ENCODE measurements around the gene KRT31.

Gene KRT31

DNA sequence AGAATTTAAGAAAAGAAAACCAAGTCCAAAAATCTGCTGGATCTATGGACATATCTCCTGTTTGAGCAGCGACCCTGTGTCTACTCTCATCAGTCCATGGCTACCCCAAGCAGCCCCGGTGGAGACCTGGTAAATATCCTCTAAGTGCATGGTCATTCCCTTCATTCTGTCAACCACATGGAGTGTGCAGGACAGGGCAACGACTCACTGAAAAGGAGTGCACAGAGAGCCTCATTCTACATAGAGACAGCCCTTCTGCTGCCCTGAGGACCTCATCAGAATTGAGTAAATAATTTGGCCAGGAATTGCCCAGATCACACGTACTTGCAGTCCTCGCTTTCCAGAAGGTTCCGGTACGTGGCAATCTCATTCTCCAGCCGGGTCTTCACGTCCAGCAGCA is 40.4 kb upstream of the KRT31 start:
- no peaks in the 10 kb centered on the region for H3K4me1 ChIP-seq (ENCODE audit: control insufficient read depth, insufficient read depth, low read length)
- no peak overlapping the region for H3K4me3 ChIP-seq (ENCODE audit: low read depth, low read length)
- no peak overlapping the region for H3K27ac ChIP-seq (ENCODE audit: extremely low read depth, low read depth, low read length)
- no peaks in the 10 kb centered on the region for H3K36me3 ChIP-seq (ENCODE audit: control insufficient read depth in 2 of 2, insufficient read depth in 1 of 2, low read length in 2 of 2)
- ChIA-PET POLR2A (no interaction called here), CTCF (interaction anchor here (1.2 to 1.3 kb wide), 2 partner anchors 20 to 228 kb away, joined by 3 to 5 read pairs; no protein-coding TSS in a partner anchor)
- no peaks in the 10 kb centered on the region for H3K9me3 ChIP-seq (ENCODE audit: control insufficient read depth, insufficient read depth, low read depth, low read length)
- TF ChIP-seq YY2 (tag by site-specific recombination; IDR thresholded peaks at IDR 0.05) (no peak), ZBTB7A (tag by site-specific recombination; IDR thresholded peaks at IDR 0.05; ENCODE audit: low read depth) (no peak), ZNF830 (tag by site-specific recombination; IDR thresholded peaks at IDR 0.05; ENCODE audit: low read depth) (no peak), ZNF169 (tag by site-specific recombination; IDR thresholded peaks at IDR 0.05) (no peak), ZNF2 (tag by site-specific recombination; IDR thresholded peaks at IDR 0.05) (no peak), KLF9 (tag by site-specific recombination; IDR thresholded peaks at IDR 0.05; ENCODE audit: low read depth) (no peak), ZNF624 (tag by site-specific recombination; IDR thresholded peaks at IDR 0.05) (no peak), HOXA7 (CRISPR knock-in tag; IDR thresholded peaks at IDR 0.05; ENCODE audit: borderline replicate concordance) (no peak), OVOL3 (tag by site-specific recombination; IDR thresholded peaks at IDR 0.05) (no peak)
- TF ChIP-seq, protein P1, sequence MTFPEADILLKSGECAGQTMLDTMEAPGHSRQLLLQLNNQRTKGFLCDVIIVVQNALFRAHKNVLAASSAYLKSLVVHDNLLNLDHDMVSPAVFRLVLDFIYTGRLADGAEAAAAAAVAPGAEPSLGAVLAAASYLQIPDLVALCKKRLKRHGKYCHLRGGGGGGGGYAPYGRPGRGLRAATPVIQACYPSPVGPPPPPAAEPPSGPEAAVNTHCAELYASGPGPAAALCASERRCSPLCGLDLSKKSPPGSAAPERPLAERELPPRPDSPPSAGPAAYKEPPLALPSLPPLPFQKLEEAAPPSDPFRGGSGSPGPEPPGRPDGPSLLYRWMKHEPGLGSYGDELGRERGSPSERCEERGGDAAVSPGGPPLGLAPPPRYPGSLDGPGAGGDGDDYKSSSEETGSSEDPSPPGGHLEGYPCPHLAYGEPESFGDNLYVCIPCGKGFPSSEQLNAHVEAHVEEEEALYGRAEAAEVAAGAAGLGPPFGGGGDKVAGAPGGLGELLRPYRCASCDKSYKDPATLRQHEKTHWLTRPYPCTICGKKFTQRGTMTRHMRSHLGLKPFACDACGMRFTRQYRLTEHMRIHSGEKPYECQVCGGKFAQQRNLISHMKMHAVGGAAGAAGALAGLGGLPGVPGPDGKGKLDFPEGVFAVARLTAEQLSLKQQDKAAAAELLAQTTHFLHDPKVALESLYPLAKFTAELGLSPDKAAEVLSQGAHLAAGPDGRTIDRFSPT (tag by site-specific recombination; IDR thresholded peaks at IDR 0.05) = no peak
- TF ChIP-seq, protein P2, sequence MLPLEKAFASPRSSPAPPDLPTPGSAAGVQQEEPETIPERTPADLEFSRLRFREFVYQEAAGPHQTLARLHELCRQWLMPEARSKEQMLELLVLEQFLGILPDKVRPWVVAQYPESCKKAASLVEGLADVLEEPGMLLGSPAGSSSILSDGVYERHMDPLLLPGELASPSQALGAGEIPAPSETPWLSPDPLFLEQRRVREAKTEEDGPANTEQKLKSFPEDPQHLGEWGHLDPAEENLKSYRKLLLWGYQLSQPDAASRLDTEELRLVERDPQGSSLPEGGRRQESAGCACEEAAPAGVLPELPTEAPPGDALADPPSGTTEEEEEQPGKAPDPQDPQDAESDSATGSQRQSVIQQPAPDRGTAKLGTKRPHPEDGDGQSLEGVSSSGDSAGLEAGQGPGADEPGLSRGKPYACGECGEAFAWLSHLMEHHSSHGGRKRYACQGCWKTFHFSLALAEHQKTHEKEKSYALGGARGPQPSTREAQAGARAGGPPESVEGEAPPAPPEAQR (tag by site-specific recombination; IDR thresholded peaks at IDR 0.05) = no peak
- TF ChIP-seq, protein P3, sequence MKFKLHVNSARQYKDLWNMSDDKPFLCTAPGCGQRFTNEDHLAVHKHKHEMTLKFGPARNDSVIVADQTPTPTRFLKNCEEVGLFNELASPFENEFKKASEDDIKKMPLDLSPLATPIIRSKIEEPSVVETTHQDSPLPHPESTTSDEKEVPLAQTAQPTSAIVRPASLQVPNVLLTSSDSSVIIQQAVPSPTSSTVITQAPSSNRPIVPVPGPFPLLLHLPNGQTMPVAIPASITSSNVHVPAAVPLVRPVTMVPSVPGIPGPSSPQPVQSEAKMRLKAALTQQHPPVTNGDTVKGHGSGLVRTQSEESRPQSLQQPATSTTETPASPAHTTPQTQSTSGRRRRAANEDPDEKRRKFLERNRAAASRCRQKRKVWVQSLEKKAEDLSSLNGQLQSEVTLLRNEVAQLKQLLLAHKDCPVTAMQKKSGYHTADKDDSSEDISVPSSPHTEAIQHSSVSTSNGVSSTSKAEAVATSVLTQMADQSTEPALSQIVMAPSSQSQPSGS (tag by site-specific recombination; IDR thresholded peaks at IDR 0.05; ENCODE audit: low read depth) = no peak

DNA sequence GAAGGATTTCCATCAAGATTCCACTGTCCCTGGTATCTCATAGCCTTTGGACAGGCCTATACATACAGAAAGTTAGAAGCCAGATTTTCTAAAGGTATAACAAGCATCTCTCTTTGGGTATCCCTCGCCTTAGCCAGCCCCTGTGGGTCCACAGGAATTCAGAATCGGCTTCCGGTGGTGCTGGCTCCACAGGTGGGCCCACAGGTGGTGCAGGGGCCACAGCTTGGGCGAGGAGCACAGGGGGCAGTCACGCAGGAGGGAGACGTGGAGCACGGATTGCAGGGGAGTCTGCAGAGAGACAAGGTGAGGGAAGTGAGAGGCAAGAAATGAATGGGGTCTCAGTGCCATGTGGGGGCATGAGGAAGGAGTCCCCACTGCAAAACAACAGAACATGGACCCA is 39.8 kb upstream of the KRT31 start:
- H3K4me1 ChIP-seq (ENCODE audit: control insufficient read depth, insufficient read depth, low read length) = no peaks in the 10 kb centered on the region
- CTCF ChIA-PET = interaction anchor here (1.7 kb wide), 1 partner anchor 225 kb away, joined by 5 read pairs; no protein-coding TSS in a partner anchor
- no peak overlapping the region for H3K4me3 ChIP-seq (ENCODE audit: low read depth, low read length)
- POLR2A ChIA-PET = no interaction called here
- H3K36me3 ChIP-seq (ENCODE audit: control insufficient read depth in 2 of 2, insufficient read depth in 1 of 2, low read length in 2 of 2) = no peaks in the 10 kb centered on the region
- peak; percentile 73 for TF ChIP-seq SCRT2 (tag by site-specific recombination; IDR thresholded peaks at IDR 0.05)
- TF ChIP-seq ZNF837 (tag by site-specific recombination; IDR thresholded peaks at IDR 0.05) = no peak
- TF ChIP-seq SCRT1 (tag by site-specific recombination; IDR thresholded peaks at IDR 0.05; ENCODE audit: borderline replicate concordance) = peak; percentile 56; the same call in 1 of the 2 replicates
- H3K27ac ChIP-seq (ENCODE audit: extremely low read depth, low read depth, low read length) = no peak overlapping the region
- H3K9me3 ChIP-seq (ENCODE audit: control insufficient read depth, insufficient read depth, low read depth, low read length) = no peaks in the 10 kb centered on the region

DNA sequence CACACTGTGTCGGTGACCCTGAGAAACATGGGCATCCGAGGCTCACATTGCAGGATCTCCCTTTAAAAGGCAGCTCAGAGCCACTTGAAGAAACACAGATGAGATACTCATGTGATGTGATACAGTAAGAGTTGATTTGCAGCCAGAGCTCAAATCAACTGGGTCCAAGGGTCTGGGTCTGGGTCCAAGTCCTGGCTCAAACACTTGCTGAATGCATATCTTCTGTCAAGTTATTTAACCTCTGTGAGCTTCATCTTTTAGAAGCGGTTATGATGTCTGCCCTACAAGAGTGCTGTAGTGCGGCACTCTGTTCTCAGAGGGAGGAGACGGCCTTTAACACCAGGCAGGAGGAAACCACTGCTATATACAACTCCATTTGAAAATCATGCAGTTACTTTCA is 37.0 kb upstream of the KRT31 start:
- Histone ChIP-seq H3K9me3 (ENCODE audit: control insufficient read depth, insufficient read depth, low read depth, low read length) (no peaks in the 10 kb centered on the region), H3K4me3 (ENCODE audit: low read depth, low read length) (no peak overlapping the region), H3K4me1 (ENCODE audit: control insufficient read depth, insufficient read depth, low read length) (no peaks in the 10 kb centered on the region), H3K27ac (ENCODE audit: extremely low read depth, low read depth, low read length) (no peak overlapping the region), H3K36me3 (ENCODE audit: control insufficient read depth in 2 of 2, insufficient read depth in 1 of 2, low read length in 2 of 2) (no peaks in the 10 kb centered on the region)
- POLR2A ChIA-PET = interaction anchor here (0.5 kb wide), 1 partner anchor 29 kb away, joined by 4 read pairs; no protein-coding TSS in a partner anchor
- CTCF ChIA-PET = interaction anchor here (0.6 to 3.0 kb wide), 5 partner anchors 33 to 228 kb away, joined by 3 to 9 read pairs (median 4); no protein-coding TSS in a partner anchor
- no peak for TF ChIP-seq ZNF529 (tag by site-specific recombination; IDR thresholded peaks at IDR 0.05; ENCODE audit: insufficient replicate concordance)
- no peak for TF ChIP-seq YY2 (tag by site-specific recombination; IDR thresholded peaks at IDR 0.05)
- no peak for TF ChIP-seq ZNF214 (tag by site-specific recombination; IDR thresholded peaks at IDR 0.05; ENCODE audit: borderline replicate concordance)
- TF ChIP-seq ZNF174 (tag by site-specific recombination; IDR thresholded peaks at IDR 0.05) = no peak
- no peak for TF ChIP-seq ZNF274 (IDR thresholded peaks at IDR 0.05; ENCODE audit: low read length)
- TF ChIP-seq ZNF274 (tag by site-specific recombination; IDR thresholded peaks at IDR 0.05; ENCODE audit: borderline replicate concordance) = no peak
- no peak for TF ChIP-seq GLI2 (tag by site-specific recombination; IDR thresholded peaks at IDR 0.05; ENCODE audit: borderline replicate concordance, low read depth)
- TF ChIP-seq, protein P4, sequence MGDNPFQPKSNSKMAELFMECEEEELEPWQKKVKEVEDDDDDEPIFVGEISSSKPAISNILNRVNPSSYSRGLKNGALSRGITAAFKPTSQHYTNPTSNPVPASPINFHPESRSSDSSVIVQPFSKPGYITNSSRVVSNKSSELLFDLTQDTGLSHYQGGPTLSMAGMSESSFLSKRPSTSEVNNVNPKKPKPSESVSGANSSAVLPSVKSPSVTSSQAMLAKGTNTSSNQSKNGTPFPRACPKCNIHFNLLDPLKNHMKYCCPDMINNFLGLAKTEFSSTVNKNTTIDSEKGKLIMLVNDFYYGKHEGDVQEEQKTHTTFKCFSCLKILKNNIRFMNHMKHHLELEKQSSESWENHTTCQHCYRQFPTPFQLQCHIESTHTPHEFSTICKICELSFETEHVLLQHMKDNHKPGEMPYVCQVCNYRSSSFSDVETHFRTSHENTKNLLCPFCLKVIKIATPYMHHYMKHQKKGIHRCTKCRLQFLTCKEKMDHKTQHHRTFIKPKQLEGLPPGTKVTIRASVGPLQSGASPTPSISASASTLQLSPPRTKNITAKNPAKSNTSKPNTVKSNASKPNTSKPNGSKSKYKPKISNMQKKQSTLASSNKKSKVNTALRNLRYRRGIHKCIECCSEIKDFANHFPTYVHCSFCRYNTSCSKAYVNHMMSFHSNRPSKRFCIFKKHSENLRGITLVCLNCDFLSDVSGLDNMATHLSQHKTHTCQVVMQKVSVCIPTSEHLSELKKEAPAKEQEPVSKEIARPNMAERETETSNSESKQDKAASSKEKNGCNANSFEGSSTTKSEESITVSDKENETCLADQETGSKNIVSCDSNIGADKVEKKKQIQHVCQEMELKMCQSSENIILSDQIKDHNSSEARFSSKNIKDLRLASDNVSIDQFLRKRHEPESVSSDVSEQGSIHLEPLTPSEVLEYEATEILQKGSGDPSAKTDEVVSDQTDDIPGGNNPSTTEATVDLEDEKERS (tag by site-specific recombination; IDR thresholded peaks at IDR 0.05) = no peak
- no peak for TF ChIP-seq HOXC10 (CRISPR knock-in tag; IDR thresholded peaks at IDR 0.05)

Measured in HEK293 (cell line).